Measurements from ENCODE around the gene MTERF4. TPM values are rescaled to one million over a fixed set of nuclear protein-coding genes. Genes with fewer than 3 reads are reported as not detected.

MTERF4 gene
- total and polyA plus RNA-seq, 2 of the 13 experiments (the other 11 are each of a cell fraction or from before 2014, with no cell fraction given) = 50.5 to 59.8 TPM

- Histone ChIP-seq H3K9ac (ENCODE audit: insufficient read depth, low read depth, low read length) (no peak overlapping the region), H4K20me1 (ENCODE audit: insufficient read depth, low read length) (no peaks in the 10 kb centered on the region), H3K36me3 (replicated peaks in 1 of 2; ENCODE audit: control insufficient read depth in 1 of 2, insufficient read depth in 2 of 2, low read length in 2 of 2) (peaks cover 8 to 14% of the 10 kb centered on the region in 2 experiments; a peak in 4 of 5 replicates), H3K9me3 (ENCODE audit: low read length) (no peaks in the 10 kb centered on the region), H3K4me2 (ENCODE audit: low read depth, low read length) (no peak overlapping the region), H2AFZ (ENCODE audit: low read length) (no peak overlapping the region), H3K79me2 (ENCODE audit: insufficient read depth, low read length) (no peaks in the 10 kb centered on the region), H3K4me1 (ENCODE audit: insufficient read depth, low read length) (no peaks in the 10 kb centered on the region), H3K4me3 (replicated peaks in 1 of 3; ENCODE audit: insufficient read depth in 1 of 3, low read depth in 2 of 3, low read length in 3 of 3) (no peak overlapping the region), H3K27me3 (ENCODE audit: control insufficient read depth in 1 of 2, insufficient read depth in 2 of 2, low read length in 2 of 2) (no peaks in the 10 kb centered on the region), H3K27ac (ENCODE audit: extremely low read length, insufficient read depth, low read length) (no peak overlapping the region)
- intact Hi-C loops (cut with micrococcal nuclease; ENCODE audit: unreplicated experiment) (no loop called here), in situ Hi-C loops (cut with HindIII; ENCODE audit: extremely low pct_ligation_motif_present, low pct_unique_long_range_greater_than_20kb) (no loop called here)
- ChIA-PET POLR2A (no interaction called here), CTCF (ENCODE audit: low intra/inter-chr PET ratio, low total read pairs) (no interaction called here)
- BruUV-seq (replicated peaks) = no TSS peak
- TF ChIP-seq ZC3H13 (CRISPR knock-in tag; IDR thresholded peaks at IDR 0.05) = no peak
- TF ChIP-seq THAP9 (CRISPR knock-in tag; IDR thresholded peaks at IDR 0.05; ENCODE audit: borderline replicate concordance) = no peak
- TF ChIP-seq ZUFSP (CRISPR knock-in tag; IDR thresholded peaks at IDR 0.05; ENCODE audit: borderline replicate concordance) = no peak
- no peak for TF ChIP-seq SOX13 (IDR thresholded peaks at IDR 0.05)
- TF ChIP-seq SOX13 (CRISPR knock-in tag; conservative IDR thresholded peaks at IDR 0.05 in 1 of 2, IDR thresholded peaks at IDR 0.05 in 1 of 2) = no peak
- no peak for TF ChIP-seq MYNN (CRISPR knock-in tag; IDR thresholded peaks at IDR 0.05; ENCODE audit: low read depth)
- no peak for TF ChIP-seq MEIS2 (CRISPR knock-in tag; IDR thresholded peaks at IDR 0.05)
- no peak for ATAC-seq
- DNase-seq (ENCODE audit: low spot score) = no peak
- no peak for FAIRE-seq
- 93% methylated on average over 11 of the region's 12 CpGs for WGBS (ENCODE audit: low lambda C conversion rate)
Observed at GRCh38 chr2:241129086-241129871, 27.2 kb upstream of the MTERF4 start.
